D341Med (cell line): ENCODE measurements around the gene EGLN2.
"Not testable (repeated sequence)": the region's sequence is repeated elsewhere in the genome, so short reads cannot be mapped to it uniquely, and the experiment has no call there.

ENCODE experiments used
- DNase-seq: peaks from one replicate; pipeline ENCODE4 v3.0.0; 2012; ENCODE audit warnings: low spot score

EGLN2 gene

GRCh38 chr19:40802300-40803169 lies 3.5 kb downstream of the EGLN2 start:
- no peak for DNase-seq

GRCh38 chr19:40803170-40803856 lies 4.3 kb downstream of the EGLN2 start:
- no peak for DNase-seq

GRCh38 chr19:40803857-40804782 lies 5.1 kb downstream of the EGLN2 start:
- DNase-seq: no peak

- DNase-seq: peak; percentile 53
Observed at GRCh38 chr19:40804783-40805242, 5.8 kb downstream of the EGLN2 start.

- DNase-seq: no peak
Observed at GRCh38 chr19:40805258-40805868, 6.4 kb downstream of the EGLN2 start.

GRCh38 chr19:40806423-40807146 lies 7.6 kb downstream of the EGLN2 start:
- peak; percentile 81 for DNase-seq

GRCh38 chr19:40807147-40808020 lies 8.4 kb downstream of the EGLN2 start:
- peak; percentile 50 for DNase-seq

GRCh38 chr19:40808021-40808325 lies 9.0 kb downstream of the EGLN2 start:
- DNase-seq: no peak

GRCh38 chr19:40808497-40808896 lies 9.5 kb downstream of the EGLN2 start:
- no peak for DNase-seq

- DNase-seq: no peak
Observed at GRCh38 chr19:40809358-40810086, 10.5 kb downstream of the EGLN2 start.

GRCh38 chr19:40810160-40810559 lies 11.2 kb downstream of the EGLN2 start:
- DNase-seq: no peak

GRCh38 chr19:40810649-40811408 lies 11.8 kb downstream of the EGLN2 start:
- DNase-seq: not testable (repeated sequence)

- no peak for DNase-seq
Observed at GRCh38 chr19:40811478-40812341, 12.7 kb downstream of the EGLN2 start.

GRCh38 chr19:40812571-40812970 lies 13.6 kb downstream of the EGLN2 start:
- not testable (repeated sequence) for DNase-seq

- DNase-seq: no peak
Observed at GRCh38 chr19:40813182-40813581, 14.2 kb downstream of the EGLN2 start.

GRCh38 chr19:40815223-40815622 lies 16.2 kb downstream of the EGLN2 start:
- DNase-seq: no peak

- DNase-seq: peak; percentile 67
Observed at GRCh38 chr19:40818480-40819399, 19.7 kb downstream of the EGLN2 start.
